Measurements from ENCODE around the gene MAPK8IP3. TPM values are rescaled to one million over a fixed set of nuclear protein-coding genes. Genes with fewer than 3 reads are reported as not detected.

MAPK8IP3 gene
- total and polyA plus RNA-seq, 7 donors, result 11.7 to 31.6 (median 22.6) TPM

DNA sequence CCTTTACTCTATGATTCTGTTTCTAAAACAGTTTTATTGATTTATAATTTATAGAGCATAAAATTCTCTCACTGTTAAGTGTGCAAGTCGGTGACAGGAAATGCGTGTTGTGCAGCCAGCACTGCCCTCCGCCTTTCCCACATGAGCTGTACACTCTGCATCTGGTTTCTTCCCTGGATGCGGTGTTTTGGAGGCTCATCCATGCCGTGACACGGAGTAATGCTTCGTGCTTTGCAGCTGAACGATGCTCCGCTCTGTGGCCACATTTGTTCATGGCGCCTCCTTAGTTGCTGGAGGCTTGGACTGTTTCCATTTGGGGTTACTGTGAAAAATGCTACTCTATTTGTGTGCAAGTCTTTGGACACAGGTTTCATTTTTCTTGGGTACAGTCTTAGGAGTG lies 94.7 kb downstream of the MAPK8IP3 start:
- Histone ChIP-seq H3K27me3 (ENCODE audit: insufficient read depth in 3 of 3, low read length in 2 of 3) (no peaks in the 10 kb centered on the region), H3K9me3 (no peaks in the 10 kb centered on the region), H3K27ac (no peak overlapping the region), H3K4me1 (no peaks in the 10 kb centered on the region), H3K36me3 (ENCODE audit: insufficient read depth in 1 of 2, low read depth in 1 of 2) (peaks cover 0 to 7% of the 10 kb centered on the region in 2 donors), H3K4me3 (no peak overlapping the region)
- 44 to 70% (median 45%) methylated on average over 10 of the region's 10 CpGs for WGBS, 3 donors
- no peak for DNase-seq
- TF ChIP-seq, protein P1, sequence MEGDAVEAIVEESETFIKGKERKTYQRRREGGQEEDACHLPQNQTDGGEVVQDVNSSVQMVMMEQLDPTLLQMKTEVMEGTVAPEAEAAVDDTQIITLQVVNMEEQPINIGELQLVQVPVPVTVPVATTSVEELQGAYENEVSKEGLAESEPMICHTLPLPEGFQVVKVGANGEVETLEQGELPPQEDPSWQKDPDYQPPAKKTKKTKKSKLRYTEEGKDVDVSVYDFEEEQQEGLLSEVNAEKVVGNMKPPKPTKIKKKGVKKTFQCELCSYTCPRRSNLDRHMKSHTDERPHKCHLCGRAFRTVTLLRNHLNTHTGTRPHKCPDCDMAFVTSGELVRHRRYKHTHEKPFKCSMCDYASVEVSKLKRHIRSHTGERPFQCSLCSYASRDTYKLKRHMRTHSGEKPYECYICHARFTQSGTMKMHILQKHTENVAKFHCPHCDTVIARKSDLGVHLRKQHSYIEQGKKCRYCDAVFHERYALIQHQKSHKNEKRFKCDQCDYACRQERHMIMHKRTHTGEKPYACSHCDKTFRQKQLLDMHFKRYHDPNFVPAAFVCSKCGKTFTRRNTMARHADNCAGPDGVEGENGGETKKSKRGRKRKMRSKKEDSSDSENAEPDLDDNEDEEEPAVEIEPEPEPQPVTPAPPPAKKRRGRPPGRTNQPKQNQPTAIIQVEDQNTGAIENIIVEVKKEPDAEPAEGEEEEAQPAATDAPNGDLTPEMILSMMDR (IDR thresholded peaks at IDR 0.05), result no peak
- intact Hi-C loops (cut with DNase I), result no loop called here
- ATAC-seq, result no peak

DNA sequence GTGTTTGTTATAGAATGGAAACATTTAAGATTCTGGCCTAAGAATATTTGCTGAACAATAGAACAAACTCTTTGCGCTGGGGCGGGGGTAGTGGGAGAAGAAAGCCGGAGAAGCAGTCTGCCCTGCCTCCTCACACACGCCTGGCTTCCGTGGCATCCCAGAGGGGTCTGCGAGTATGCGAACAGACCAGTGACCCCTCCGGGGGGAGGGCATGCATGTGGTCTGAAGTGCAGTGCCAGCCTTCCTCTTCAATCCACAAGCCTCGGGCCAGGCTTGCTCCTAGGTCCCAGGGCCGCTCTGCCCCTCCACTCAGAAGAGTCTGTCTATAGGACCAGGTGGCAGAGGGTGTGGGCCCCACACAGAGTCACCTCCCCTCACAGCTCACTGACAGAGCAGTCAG lies 101.6 kb downstream of the MAPK8IP3 start:
- no peak overlapping the region for H3K4me3 ChIP-seq
- TF ChIP-seq, protein P1 (IDR thresholded peaks at IDR 0.05), result no peak
- H3K4me1 ChIP-seq, result no peaks in the 10 kb centered on the region
- H3K36me3 ChIP-seq (ENCODE audit: insufficient read depth in 1 of 2, low read depth in 1 of 2), result peaks cover 0 to 52% of the 10 kb centered on the region in 2 donors
- ATAC-seq (no peak), DNase-seq (peak in 1 of 2 donors; percentile 21)
- no peaks in the 10 kb centered on the region for H3K27me3 ChIP-seq (ENCODE audit: insufficient read depth in 3 of 3, low read length in 2 of 3)
- no peaks in the 10 kb centered on the region for H3K9me3 ChIP-seq
- whole genome bisulfite sequencing, 3 donors, result 84 to 92% (median 85%) methylated on average over 10 of the region's 10 CpGs
- no peak overlapping the region for H3K27ac ChIP-seq
- intact Hi-C loops (cut with DNase I), result no loop called here

DNA sequence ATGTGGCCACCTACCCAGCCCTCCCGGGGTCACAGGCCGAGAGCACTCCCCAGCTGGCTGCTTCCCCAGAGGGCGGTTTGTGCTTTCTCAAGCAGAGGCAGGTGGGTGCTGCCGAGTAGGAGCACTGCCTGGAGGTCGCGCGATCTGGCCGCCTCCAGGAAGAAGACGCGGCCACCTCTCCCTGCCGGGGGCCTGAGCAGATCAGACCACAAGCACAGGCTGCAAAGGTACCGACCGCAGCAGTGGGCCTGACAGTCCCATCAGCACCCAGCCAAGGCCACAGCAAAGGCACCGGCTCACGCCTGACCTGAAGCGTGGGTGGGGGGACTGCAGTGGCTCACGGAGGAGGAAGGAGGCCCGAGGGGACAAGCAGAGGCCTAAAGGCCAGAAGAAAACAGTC lies 102.7 kb downstream of the MAPK8IP3 start:
- WGBS, 3 donors, result 79 to 87% (median 79%) methylated on average over 18 of the region's 18 CpGs
- intact Hi-C loops (cut with DNase I), result no loop called here
- TF ChIP-seq, protein P1 (IDR thresholded peaks at IDR 0.05), result no peak
- H3K9me3 ChIP-seq, result no peaks in the 10 kb centered on the region
- H3K4me1 ChIP-seq, result no peaks in the 10 kb centered on the region
- H3K4me3 ChIP-seq, result no peak overlapping the region
- DNase-seq (peak in 1 of 2 donors; percentile 45), ATAC-seq (no peak)
- no peak overlapping the region for H3K27ac ChIP-seq
- no peaks in the 10 kb centered on the region for H3K27me3 ChIP-seq (ENCODE audit: insufficient read depth in 3 of 3, low read length in 2 of 3)
- H3K36me3 ChIP-seq (ENCODE audit: insufficient read depth in 1 of 2, low read depth in 1 of 2), result peaks cover 0 to 58% of the 10 kb centered on the region in 2 donors

DNA sequence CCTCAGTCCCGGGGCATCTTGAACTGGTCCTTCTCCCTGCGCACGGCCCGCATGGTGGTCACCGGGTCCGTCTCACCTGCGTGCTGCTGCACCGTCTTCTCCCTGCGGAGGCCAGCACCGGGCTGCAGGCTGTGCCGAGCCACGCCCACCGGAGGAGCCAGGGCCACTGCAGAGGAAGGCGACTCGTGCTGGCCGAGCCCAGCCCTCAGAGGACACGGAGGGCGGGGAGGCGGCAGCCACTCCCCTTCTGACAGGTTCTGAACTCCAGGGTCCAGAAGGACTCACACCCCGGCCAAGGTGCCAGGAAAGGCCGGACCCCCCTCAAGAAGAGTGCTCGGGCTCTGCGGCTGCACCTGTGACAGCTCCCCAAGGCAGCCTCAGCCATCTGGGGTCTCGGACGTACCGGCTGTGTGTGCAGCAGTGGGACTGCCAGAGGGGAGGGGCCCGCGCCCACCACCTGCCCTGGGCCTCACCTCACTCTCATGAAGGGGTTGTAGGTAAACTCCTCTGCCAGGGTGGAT lies 103.3 kb downstream of the MAPK8IP3 start:
- Histone ChIP-seq H3K4me3 (no peak overlapping the region), H3K4me1 (no peaks in the 10 kb centered on the region), H3K36me3 (ENCODE audit: insufficient read depth in 1 of 2, low read depth in 1 of 2) (peaks cover 0 to 64% of the 10 kb centered on the region in 2 donors), H3K27ac (no peak overlapping the region), H3K9me3 (no peaks in the 10 kb centered on the region), H3K27me3 (ENCODE audit: insufficient read depth in 3 of 3, low read length in 2 of 3) (no peaks in the 10 kb centered on the region)
- TF ChIP-seq, protein P1 (IDR thresholded peaks at IDR 0.05), result no peak
- intact Hi-C loops (cut with DNase I), result no loop called here
- ATAC-seq (no peak), DNase-seq (peak in 1 of 2 donors; percentile 39)
- WGBS, 3 donors, result 68 to 76% (median 71%) methylated on average over 27 to 28 of the region's 28 CpGs

DNA sequence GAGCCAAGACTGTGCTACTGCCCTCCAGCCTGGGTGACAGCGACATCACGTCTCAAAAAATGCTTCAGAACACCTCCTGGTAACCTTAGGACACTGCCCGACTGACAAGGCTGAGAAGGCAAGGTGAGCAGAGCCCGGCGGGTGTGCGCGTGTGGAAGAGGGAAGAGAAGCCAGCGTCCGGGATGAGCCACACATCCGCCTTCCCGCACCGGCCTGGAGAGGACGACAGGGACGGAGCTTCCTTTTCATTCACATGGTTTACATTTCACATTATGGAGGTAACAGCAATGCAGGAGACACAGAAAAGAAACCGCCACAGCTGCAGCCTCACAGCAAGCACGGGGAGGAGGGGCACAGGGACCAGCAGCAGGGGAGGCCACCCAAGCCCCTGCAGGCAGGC lies 104.1 kb downstream of the MAPK8IP3 start:
- DNase-seq, result no peak
- H3K36me3 ChIP-seq (ENCODE audit: insufficient read depth in 1 of 2, low read depth in 1 of 2), result peaks cover 0 to 65% of the 10 kb centered on the region in 2 donors
- H3K9me3 ChIP-seq, result no peaks in the 10 kb centered on the region
- no peak overlapping the region for H3K27ac ChIP-seq
- H3K27me3 ChIP-seq (ENCODE audit: insufficient read depth in 3 of 3, low read length in 2 of 3), result no peaks in the 10 kb centered on the region
- H3K4me3 ChIP-seq, result no peak overlapping the region
- intact Hi-C loops (cut with DNase I), result no loop called here
- H3K4me1 ChIP-seq, result no peaks in the 10 kb centered on the region
- ATAC-seq, result no peak
- TF ChIP-seq, protein P1 (IDR thresholded peaks at IDR 0.05), result no peak
- 94 to 96% (median 94%) methylated on average over 16 of the region's 16 CpGs for WGBS, 3 donors

Measured in psoas muscle (tissue), 8 donors.